Lower leg skin (tissue), 3 donors: ENCODE measurements around the gene NOTCH3.

ENCODE experiments used
- CTCF ChIP-seq, 3 donors: fragments of 450-650 bp; IDR thresholded peaks; one replicate each; pipeline ENCODE4 v1.5.1; 2016; ENCODE audit warnings: antibody characterized with exemption in 3 of 3, mild to moderate bottlenecking in 3 of 3, moderate library complexity in 2 of 3
- POLR2A ChIP-seq, 2 donors: fragments of 450-650 bp; IDR thresholded peaks; one replicate each; pipeline ENCODE4 v1.6.1; 2016 to 2017; ENCODE audit warnings: antibody characterized with exemption in 2 of 2, mild to moderate bottlenecking in 1 of 2, moderate library complexity in 1 of 2

GRCh38 chr19:15173746-15174404 lies 26.9 kb downstream of the NOTCH3 start:
- TF ChIP-seq CTCF (IDR thresholded peaks at IDR 0.05): no peak
- no peak for TF ChIP-seq POLR2A (IDR thresholded peaks at IDR 0.05)
